ENCODE data around the gene BCKDHB.

GRCh38 chr6:80158478-80158989 is 52.1 kb downstream of the BCKDHB start:
- TF ChIP-seq CTCF (conservative IDR thresholded peaks at IDR 0.05; ENCODE audit: low read depth in 2 of 2), result no peak
- no peak for TF ChIP-seq POLR2AphosphoS5 (IDR thresholded peaks at IDR 0.05; ENCODE audit: low read depth)
- TF ChIP-seq EZH2phosphoT487 (IDR thresholded peaks at IDR 0.05; ENCODE audit: unreplicated experiment), result no peak
- TF ChIP-seq ETS1 (IDR thresholded peaks at IDR 0.05), result no peak
- TF ChIP-seq REST (IDR thresholded peaks at IDR 0.05; ENCODE audit: unreplicated experiment), result no peak
- TF ChIP-seq EZH2 (IDR thresholded peaks at IDR 0.05; ENCODE audit: low read depth, unreplicated experiment), result no peak
- TF ChIP-seq JUNB (IDR thresholded peaks at IDR 0.05; ENCODE audit: unreplicated experiment), result no peak
- TF ChIP-seq CREB1 (CRISPR knock-in tag; IDR thresholded peaks at IDR 0.05; ENCODE audit: low read depth), result no peak
- TF ChIP-seq STAT1 (IDR thresholded peaks at IDR 0.05; ENCODE audit: unreplicated experiment), result no peak
- no peak for TF ChIP-seq ZNF462 (CRISPR knock-in tag; IDR thresholded peaks at IDR 0.05)
- TF ChIP-seq NANOG (IDR thresholded peaks at IDR 0.05; ENCODE audit: borderline replicate concordance), result no peak
- TF ChIP-seq ZNF114 (CRISPR knock-in tag; IDR thresholded peaks at IDR 0.05), result no peak
- no peak for TF ChIP-seq ZNF331 (CRISPR knock-in tag; IDR thresholded peaks at IDR 0.05; ENCODE audit: low read depth)
